Ascending aorta (tissue), 2 donors: ENCODE results near the gene XPNPEP2. TPM values are rescaled to one million over a fixed set of nuclear protein-coding genes. Genes with fewer than 3 reads are reported as not detected.

Experiments used
- DNase-seq, 2 donors: peaks; one replicate each; pipeline ENCODE4 v3.0.0-alpha.2; 2019; ENCODE audit warnings: low spot score in 2 of 2
- H3K27ac ChIP-seq, 2 donors: fragments of 200-600 bp; sonication (generic); one replicate each; pipeline ENCODE4 v1.5.1; 2016 to 2017; ENCODE audit warnings: mild to moderate bottlenecking in 1 of 2
- H3K27me3 ChIP-seq: fragments of 200-600 bp; sonication (generic); one replicate; pipeline ENCODE4 v1.5.1; 2017
- H3K36me3 ChIP-seq, 2 donors: fragments of 200-600 bp; sonication (generic); one replicate each; pipeline ENCODE4 v1.5.1; 2016
- H3K4me1 ChIP-seq, 2 donors: fragments of 200-600 bp; sonication (generic); one replicate each; pipeline ENCODE4 v1.5.1; 2016 to 2017; ENCODE audit warnings: mild to moderate bottlenecking in 1 of 2
- H3K4me3 ChIP-seq, 2 donors: fragments of 200-600 bp; sonication (generic); one replicate each; pipeline ENCODE4 v1.5.1; 2016 to 2017; ENCODE audit warnings: mild to moderate bottlenecking in 1 of 2
- H3K9me3 ChIP-seq, 2 donors: fragments of 200-600 bp; sonication (generic); one replicate each; pipeline ENCODE4 v1.5.1; 2016
- intact Hi-C: fragments of 100-400 bp; cut with DNase I; formaldehyde crosslinking; loops from one replicate; pipeline ENCODE4 v1.15.1; 2023
- total RNA-seq: library from RNA; depleted of rRNA; stranded (reverse); fragments of >200 nt; gene quantifications from one replicate; pipeline ENCODE4 v1.1.0, GENCODE V29; 2016
- TF ChIP-seq, protein P1 (sequence below), 3 experiments: fragments of 200-600 bp in 2 of 3; fragments of 450-650 bp in 1 of 3; sonication (generic) in 2 of 3; IDR thresholded peaks; one replicate each; pipeline ENCODE4 v1.5.1; 2016 to 2019; ENCODE audit warnings: antibody characterized with exemption in 3 of 3, mild to moderate bottlenecking in 1 of 3, moderate library complexity in 1 of 3

XPNPEP2 gene
- total RNA-seq, 1 donor from 2014 or later = 7.7 TPM

DNA sequence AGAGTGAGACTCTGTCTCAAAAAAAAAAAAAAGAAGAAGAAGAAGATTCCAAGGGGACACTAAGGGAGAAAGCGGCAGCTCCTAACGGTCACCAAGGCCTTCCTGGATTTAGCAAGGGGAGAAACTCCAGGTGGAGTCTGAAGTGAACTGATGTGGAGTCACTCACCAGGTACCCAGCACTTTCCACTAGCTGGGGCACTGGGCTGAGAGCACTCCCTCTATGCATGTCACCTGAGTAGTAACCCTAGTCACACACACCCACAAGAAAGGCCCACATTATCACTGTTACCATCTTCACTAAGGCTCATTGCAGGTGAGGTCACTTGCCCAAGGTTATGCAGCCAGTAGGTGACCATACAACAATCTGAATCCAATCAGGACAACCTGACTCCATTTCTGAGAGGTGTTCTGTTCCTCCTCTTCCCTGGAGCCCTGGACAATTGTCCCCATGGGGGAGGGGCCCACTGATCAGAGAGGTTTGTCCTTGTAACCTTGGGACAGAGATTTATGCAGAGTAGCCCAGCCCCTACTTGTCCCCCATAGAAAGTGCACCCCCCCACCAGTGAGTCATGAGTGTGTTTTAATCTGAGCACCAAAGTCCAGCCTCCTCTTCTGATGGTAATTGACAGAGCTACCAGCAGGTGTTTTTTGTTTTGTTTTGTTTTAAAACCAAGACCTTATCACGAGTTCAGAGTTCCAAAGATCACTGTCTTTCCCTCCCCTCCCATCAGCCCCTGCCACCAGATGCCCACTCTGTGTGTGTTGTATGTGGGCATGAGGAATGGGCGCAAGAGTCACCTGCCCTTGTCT is 35.1 kb downstream of the XPNPEP2 start:
- no peaks in the 10 kb centered on the region for H3K27me3 ChIP-seq
- no peaks in the 10 kb centered on the region for H3K36me3 ChIP-seq
- H3K4me1 ChIP-seq = no peaks in the 10 kb centered on the region
- no peak overlapping the region for H3K4me3 ChIP-seq
- H3K27ac ChIP-seq = no peak overlapping the region
- intact Hi-C loops = no loop called here
- no peak for DNase-seq
- TF ChIP-seq, protein P1, sequence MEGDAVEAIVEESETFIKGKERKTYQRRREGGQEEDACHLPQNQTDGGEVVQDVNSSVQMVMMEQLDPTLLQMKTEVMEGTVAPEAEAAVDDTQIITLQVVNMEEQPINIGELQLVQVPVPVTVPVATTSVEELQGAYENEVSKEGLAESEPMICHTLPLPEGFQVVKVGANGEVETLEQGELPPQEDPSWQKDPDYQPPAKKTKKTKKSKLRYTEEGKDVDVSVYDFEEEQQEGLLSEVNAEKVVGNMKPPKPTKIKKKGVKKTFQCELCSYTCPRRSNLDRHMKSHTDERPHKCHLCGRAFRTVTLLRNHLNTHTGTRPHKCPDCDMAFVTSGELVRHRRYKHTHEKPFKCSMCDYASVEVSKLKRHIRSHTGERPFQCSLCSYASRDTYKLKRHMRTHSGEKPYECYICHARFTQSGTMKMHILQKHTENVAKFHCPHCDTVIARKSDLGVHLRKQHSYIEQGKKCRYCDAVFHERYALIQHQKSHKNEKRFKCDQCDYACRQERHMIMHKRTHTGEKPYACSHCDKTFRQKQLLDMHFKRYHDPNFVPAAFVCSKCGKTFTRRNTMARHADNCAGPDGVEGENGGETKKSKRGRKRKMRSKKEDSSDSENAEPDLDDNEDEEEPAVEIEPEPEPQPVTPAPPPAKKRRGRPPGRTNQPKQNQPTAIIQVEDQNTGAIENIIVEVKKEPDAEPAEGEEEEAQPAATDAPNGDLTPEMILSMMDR (IDR thresholded peaks at IDR 0.05) = no peak
- no peaks in the 10 kb centered on the region for H3K9me3 ChIP-seq

GRCh38 chrX:129777218-129778030 is 38.6 kb downstream of the XPNPEP2 start:
- DNase-seq = no peak
- H3K4me3 ChIP-seq = no peak overlapping the region
- intact Hi-C loops = no loop called here

DNA sequence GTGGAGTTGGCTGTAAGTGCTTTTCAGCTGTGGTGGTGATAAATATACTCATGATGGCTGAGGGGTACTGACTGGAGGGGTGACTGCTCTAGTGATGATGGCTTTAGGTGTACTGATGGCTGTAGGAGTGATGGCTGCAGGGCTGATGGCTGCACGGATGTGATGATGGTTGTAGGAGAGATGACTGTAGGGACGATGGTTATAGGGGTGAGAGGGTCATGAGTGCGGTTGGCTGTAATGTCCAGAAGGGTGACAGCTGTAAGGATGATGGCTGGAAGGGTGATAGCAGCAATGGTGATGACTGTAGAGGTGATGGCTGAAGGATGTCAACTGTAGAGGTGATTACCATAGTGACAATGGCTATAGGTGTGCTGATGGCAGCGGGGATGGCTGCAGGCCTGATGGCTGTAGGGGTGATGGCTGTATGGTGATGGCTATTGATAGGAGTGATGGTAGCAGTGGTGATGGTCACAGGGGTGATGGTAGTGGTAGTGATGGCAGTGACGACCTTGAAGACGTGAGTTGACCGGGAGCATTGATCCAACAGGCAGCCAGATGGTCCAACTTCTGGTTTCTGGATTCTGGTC is 40.4 kb downstream of the XPNPEP2 start:
- Histone ChIP-seq H3K4me3 (no peak overlapping the region), H3K27ac (no peak overlapping the region), H3K27me3 (no peaks in the 10 kb centered on the region), H3K36me3 (no peaks in the 10 kb centered on the region), H3K9me3 (no peaks in the 10 kb centered on the region), H3K4me1 (no peaks in the 10 kb centered on the region)
- intact Hi-C loops = no loop called here
- TF ChIP-seq, protein P1 (IDR thresholded peaks at IDR 0.05) = no peak
- no peak for DNase-seq

More at GRCh38 chrX:129777218-129778030, 38.6 kb downstream of the XPNPEP2 start:
- Histone ChIP-seq H3K9me3 (no peaks in the 10 kb centered on the region), H3K27ac (peak overlapping the region; percentile 18 to 22), H3K27me3 (no peaks in the 10 kb centered on the region), H3K36me3 (no peaks in the 10 kb centered on the region), H3K4me1 (no peaks in the 10 kb centered on the region)
- TF ChIP-seq, protein P1 (IDR thresholded peaks at IDR 0.05) = no peak

DNA sequence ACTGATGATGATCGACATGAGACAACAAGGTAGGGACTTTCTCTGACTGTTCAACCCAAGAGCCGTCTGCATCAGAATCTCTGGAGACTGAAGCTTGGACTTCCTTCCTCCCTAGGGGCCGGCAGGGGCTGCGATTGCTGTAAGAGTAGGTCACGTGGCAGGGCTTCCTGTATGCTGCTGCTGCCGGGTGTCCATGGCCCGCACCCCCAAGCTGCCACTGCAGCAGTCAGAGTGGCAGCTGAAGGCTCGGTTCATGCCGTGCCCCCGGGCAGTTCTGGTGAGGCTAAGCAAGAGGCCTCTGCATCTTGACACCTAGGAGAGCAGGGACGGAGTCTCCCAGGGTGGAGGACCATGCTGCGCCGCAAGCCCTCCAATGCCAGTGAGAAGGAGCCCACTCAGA is 41.0 kb downstream of the XPNPEP2 start, which contains the start of gene SASH3:
TSS of gene SASH3 (plus strand) at position 203 of the 400 bp plus-strand sequence. CDS start at position 352, 149 bp downstream.
- H3K27me3 ChIP-seq = no peaks in the 10 kb centered on the region
- TF ChIP-seq, protein P1 (IDR thresholded peaks at IDR 0.05) = no peak
- peak within 1 kb of the TSS in 1 of 2 donors; percentile 31 for H3K4me3 ChIP-seq
- no peaks in the 10 kb centered on the region for H3K4me1 ChIP-seq
- intact Hi-C loops = no loop called here
- no peak within 1 kb of the TSS for H3K27ac ChIP-seq
- no peaks in the 10 kb centered on the region for H3K36me3 ChIP-seq
- no peaks in the 10 kb centered on the region for H3K9me3 ChIP-seq
- DNase-seq = peak in 1 of 2 donors; percentile 38

DNA sequence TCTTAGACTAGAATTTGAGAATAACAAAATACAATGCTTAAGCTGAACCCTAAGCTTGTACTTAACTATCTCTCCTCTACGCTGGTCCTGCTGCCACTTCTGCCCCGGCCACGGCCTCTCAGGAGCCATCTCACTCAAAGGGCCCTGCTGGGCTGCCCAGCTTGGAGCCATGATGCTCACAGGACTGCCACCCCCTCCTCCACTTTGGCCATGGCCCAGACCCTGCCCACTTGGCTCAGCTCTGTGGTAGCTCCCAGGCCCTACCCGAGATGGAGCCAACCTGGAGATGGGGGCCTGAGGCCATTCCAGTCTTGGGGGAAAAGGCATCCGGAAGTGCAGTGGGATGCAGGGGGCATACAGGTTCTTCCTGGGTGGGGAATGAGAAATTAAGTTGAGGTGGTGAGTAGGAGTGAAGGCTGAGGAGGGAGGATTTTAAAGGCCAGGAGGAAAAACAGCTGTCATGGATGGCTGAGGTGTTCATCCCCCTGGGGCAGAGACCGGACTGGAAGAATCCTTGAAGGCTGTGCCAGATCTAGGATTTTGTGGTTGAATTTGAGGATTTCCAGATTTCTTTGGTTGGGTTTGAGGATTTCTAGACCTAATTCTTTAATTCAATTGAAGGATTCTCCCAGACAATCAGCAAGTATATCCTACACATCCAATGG is 41.8 kb downstream of the XPNPEP2 start:
- TF ChIP-seq, protein P1 (IDR thresholded peaks at IDR 0.05) = no peak
- Histone ChIP-seq H3K9me3 (no peaks in the 10 kb centered on the region), H3K27me3 (no peaks in the 10 kb centered on the region), H3K4me3 (peak overlapping the region in 1 of 2 donors; percentile 22), H3K36me3 (no peaks in the 10 kb centered on the region), H3K4me1 (no peaks in the 10 kb centered on the region), H3K27ac (no peak overlapping the region)
- no peak for DNase-seq
- intact Hi-C loops = no loop called here
